Upper lobe of left lung (tissue), 4 donors: ENCODE data around the gene FOXF2.
"Not testable (repeated sequence)": the region's sequence is repeated elsewhere in the genome, so short reads cannot be mapped to it uniquely, and the experiment has no call there.

Experiments
- POLR2AphosphoS5 ChIP-seq, 2 donors: sonication (generic); formaldehyde crosslinking; IDR thresholded peaks; one replicate each; pipeline ENCODE4 v1.5.1; 2017; ENCODE audit warnings: antibody characterized with exemption in 2 of 2
- TF ChIP-seq, protein P1 (sequence below), 6 experiments: fragments of 450-650 bp in 4 of 6; fragments of 200-600 bp in 2 of 6; sonication (generic) in 2 of 6; IDR thresholded peaks; one replicate each; pipeline ENCODE4 v1.5.1; 2016 to 2019; ENCODE audit warnings: antibody characterized with exemption in 6 of 6

DNA sequence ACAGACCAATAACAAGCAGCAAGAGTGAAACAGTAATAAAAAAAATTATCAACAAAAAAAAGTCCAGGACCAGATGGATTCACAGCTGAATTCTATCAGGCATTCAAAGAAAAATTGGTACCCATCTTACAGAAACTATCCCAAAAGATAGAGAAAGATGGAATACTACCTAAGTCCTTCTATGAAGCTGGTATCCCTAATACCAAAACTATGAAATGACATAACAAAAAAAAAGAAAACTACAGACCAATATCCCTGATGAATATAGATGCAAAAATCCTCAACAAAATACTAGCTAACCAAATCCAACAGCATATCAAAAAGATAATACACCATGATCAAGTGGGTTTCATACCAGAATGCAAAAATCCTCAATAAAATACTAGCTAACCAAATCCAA, 34.3 kb upstream of the FOXF2 start:
- TF ChIP-seq POLR2AphosphoS5 (IDR thresholded peaks at IDR 0.05), result not testable (repeated sequence)
- TF ChIP-seq, protein P1, sequence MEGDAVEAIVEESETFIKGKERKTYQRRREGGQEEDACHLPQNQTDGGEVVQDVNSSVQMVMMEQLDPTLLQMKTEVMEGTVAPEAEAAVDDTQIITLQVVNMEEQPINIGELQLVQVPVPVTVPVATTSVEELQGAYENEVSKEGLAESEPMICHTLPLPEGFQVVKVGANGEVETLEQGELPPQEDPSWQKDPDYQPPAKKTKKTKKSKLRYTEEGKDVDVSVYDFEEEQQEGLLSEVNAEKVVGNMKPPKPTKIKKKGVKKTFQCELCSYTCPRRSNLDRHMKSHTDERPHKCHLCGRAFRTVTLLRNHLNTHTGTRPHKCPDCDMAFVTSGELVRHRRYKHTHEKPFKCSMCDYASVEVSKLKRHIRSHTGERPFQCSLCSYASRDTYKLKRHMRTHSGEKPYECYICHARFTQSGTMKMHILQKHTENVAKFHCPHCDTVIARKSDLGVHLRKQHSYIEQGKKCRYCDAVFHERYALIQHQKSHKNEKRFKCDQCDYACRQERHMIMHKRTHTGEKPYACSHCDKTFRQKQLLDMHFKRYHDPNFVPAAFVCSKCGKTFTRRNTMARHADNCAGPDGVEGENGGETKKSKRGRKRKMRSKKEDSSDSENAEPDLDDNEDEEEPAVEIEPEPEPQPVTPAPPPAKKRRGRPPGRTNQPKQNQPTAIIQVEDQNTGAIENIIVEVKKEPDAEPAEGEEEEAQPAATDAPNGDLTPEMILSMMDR (IDR thresholded peaks at IDR 0.05), result not testable (repeated sequence)
